GF-D8 (cell line): ENCODE measurements around the gene NDUFA6.
A peak's percentile ranks its signal among the peaks of the same experiment; 100 is the strongest.

Source experiments
- DNase-seq: peaks from one replicate; lab custom pipeline; 2025; lab: John Stamatoyannopoulos, UW

NDUFA6 gene

GRCh38 chr22:42070517-42071422 is 19.8 kb downstream of the NDUFA6 start, which contains the start of gene NAGA:
Gene NAGA, minus strand, starts transcription at chr22:42070812. Its CDS starts 515 bp downstream, at chr22:42070297.
- DNase-seq: peak; percentile 94

- DNase-seq: peak; percentile 42
Observed at GRCh38 chr22:42069801-42070516, 20.6 kb downstream of the NDUFA6 start.

- DNase-seq: no peak
Observed at GRCh38 chr22:42068291-42068690, 22.3 kb downstream of the NDUFA6 start.

- no peak for DNase-seq
Observed at GRCh38 chr22:42067671-42068251, 22.8 kb downstream of the NDUFA6 start.

GRCh38 chr22:42066937-42067336 is 23.6 kb downstream of the NDUFA6 start:
- no peak for DNase-seq

- DNase-seq: no peak
Observed at GRCh38 chr22:42066126-42066761, 24.3 kb downstream of the NDUFA6 start.

GRCh38 chr22:42065438-42066125 is 25.0 kb downstream of the NDUFA6 start:
- DNase-seq: no peak

- no peak for DNase-seq
Observed at GRCh38 chr22:42064629-42065028, 25.9 kb downstream of the NDUFA6 start.

- no peak for DNase-seq
Observed at GRCh38 chr22:42062506-42063170, 27.9 kb downstream of the NDUFA6 start.

- DNase-seq: no peak
Observed at GRCh38 chr22:42061041-42061440, 29.5 kb downstream of the NDUFA6 start.

GRCh38 chr22:42060489-42060888 is 30.1 kb downstream of the NDUFA6 start:
- DNase-seq: no peak

GRCh38 chr22:42056757-42057511 is 33.6 kb downstream of the NDUFA6 start:
- DNase-seq: no peak

GRCh38 chr22:42052765-42053164 is 37.8 kb downstream of the NDUFA6 start:
- no peak for DNase-seq

- no peak for DNase-seq
Observed at GRCh38 chr22:42050641-42051180, 39.9 kb downstream of the NDUFA6 start.

- no peak for DNase-seq
Observed at GRCh38 chr22:42041784-42042183, 48.8 kb downstream of the NDUFA6 start.

- no peak for DNase-seq
Observed at GRCh38 chr22:42039271-42039670, 51.3 kb downstream of the NDUFA6 start.
